Astrocyte of the spinal cord (primary cell): ENCODE data around the gene FAM163A.
"Not testable (repeated sequence)": the region's sequence is repeated elsewhere in the genome, so short reads cannot be mapped to it uniquely, and the experiment has no call there.

Experiments
- DNase-seq: peaks from one replicate; pipeline ENCODE4 v3.0.0; 2011; ENCODE audit warnings: low read depth, low spot score
- H3K4me3 ChIP-seq: 2 replicates; pipeline ENCODE4 v1.5.1; 2011; ENCODE audit warnings: low read depth, mild to moderate bottlenecking, low read length, moderate library complexity
- in situ Hi-C: cut with HindIII; loops from 2 replicates; pipeline ENCODE4 v1.10.0; 2017; ENCODE audit warnings: low sequenced_read_pairs
- TF ChIP-seq, protein P1 (sequence below): IDR thresholded peaks from 2 replicates; pipeline ENCODE4 v1.5.1; 2012; ENCODE audit warnings: low read depth, mild to moderate bottlenecking, low read length, inconsistent platforms

Gene FAM163A

GRCh38 chr1:179742717-179743678 lies at the start of gene FAM163A:
TSS of gene FAM163A (plus strand) at chr1:179743291. CDS start at chr1:179813098, 69,807 bp downstream.
- TF ChIP-seq, protein P1, sequence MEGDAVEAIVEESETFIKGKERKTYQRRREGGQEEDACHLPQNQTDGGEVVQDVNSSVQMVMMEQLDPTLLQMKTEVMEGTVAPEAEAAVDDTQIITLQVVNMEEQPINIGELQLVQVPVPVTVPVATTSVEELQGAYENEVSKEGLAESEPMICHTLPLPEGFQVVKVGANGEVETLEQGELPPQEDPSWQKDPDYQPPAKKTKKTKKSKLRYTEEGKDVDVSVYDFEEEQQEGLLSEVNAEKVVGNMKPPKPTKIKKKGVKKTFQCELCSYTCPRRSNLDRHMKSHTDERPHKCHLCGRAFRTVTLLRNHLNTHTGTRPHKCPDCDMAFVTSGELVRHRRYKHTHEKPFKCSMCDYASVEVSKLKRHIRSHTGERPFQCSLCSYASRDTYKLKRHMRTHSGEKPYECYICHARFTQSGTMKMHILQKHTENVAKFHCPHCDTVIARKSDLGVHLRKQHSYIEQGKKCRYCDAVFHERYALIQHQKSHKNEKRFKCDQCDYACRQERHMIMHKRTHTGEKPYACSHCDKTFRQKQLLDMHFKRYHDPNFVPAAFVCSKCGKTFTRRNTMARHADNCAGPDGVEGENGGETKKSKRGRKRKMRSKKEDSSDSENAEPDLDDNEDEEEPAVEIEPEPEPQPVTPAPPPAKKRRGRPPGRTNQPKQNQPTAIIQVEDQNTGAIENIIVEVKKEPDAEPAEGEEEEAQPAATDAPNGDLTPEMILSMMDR, result no peak
- in situ Hi-C loops, result no loop called here
- no peak for DNase-seq
- no peak within 1 kb of the TSS for H3K4me3 ChIP-seq

- in situ Hi-C loops, DNase-seq, H3K4me3 ChIP-seq: not testable (repeated sequence)
Observed at GRCh38 chr1:179694530-179694929, 48.6 kb upstream of the FAM163A start.

GRCh38 chr1:179702946-179703539 lies 40.0 kb upstream of the FAM163A start:
- in situ Hi-C loops, result no loop called here
- DNase-seq, result no peak
- TF ChIP-seq, protein P1, result no peak

GRCh38 chr1:179706339-179706941 lies 36.7 kb upstream of the FAM163A start:
- in situ Hi-C loops, result no loop called here
- DNase-seq, result peak; percentile 57
- TF ChIP-seq, protein P1, result peak; percentile 72
- H3K4me3 ChIP-seq, result no peak overlapping the region

More at GRCh38 chr1:179702946-179703539, 40.0 kb upstream of the FAM163A start:
- H3K4me3 ChIP-seq, result no peak overlapping the region

GRCh38 chr1:179707406-179707805 lies 35.7 kb upstream of the FAM163A start:
- TF ChIP-seq, protein P1, result no peak
- in situ Hi-C loops, result no loop called here
- H3K4me3 ChIP-seq, result no peak overlapping the region

GRCh38 chr1:179708434-179709195 lies 34.5 kb upstream of the FAM163A start:
- no peak for DNase-seq
- in situ Hi-C loops, result no loop called here
- H3K4me3 ChIP-seq, result no peak overlapping the region
- TF ChIP-seq, protein P1, result no peak

More at GRCh38 chr1:179707406-179707805, 35.7 kb upstream of the FAM163A start:
- no peak for DNase-seq
